Fibroblast of villous mesenchyme (primary cell): ENCODE data around the gene SPTSSA. TPM values are rescaled to one million over a fixed set of nuclear protein-coding genes. Genes with fewer than 3 reads are reported as not detected.
"Not testable (repeated sequence)": the region's sequence is repeated elsewhere in the genome, so short reads cannot be mapped to it uniquely, and the experiment has no call there.

Source experiments
- DNase-seq: peaks from one replicate; pipeline ENCODE4 v3.0.0-alpha.2; 2010; ENCODE audit warnings: low read depth
- H3K4me3 ChIP-seq: 2 replicates; pipeline ENCODE4 v1.5.1; 2011; ENCODE audit warnings: low read depth, mild to moderate bottlenecking, low read length
- CTCF ChIP-seq: IDR thresholded peaks from 2 replicates; pipeline ENCODE4 v1.5.1; 2012; ENCODE audit warnings: low read depth, mild to moderate bottlenecking, low read length; ENCODE audit not compliant: insufficient read depth
- total RNA-seq: library from RNA; depleted of rRNA; stranded (reverse); fragments of >200 nt; gene quantifications from 2 replicates; pipeline ENCODE4 v1.2.3, GENCODE V29; 2012

Gene SPTSSA
- total RNA-seq, 1 donor: 18.6 TPM

DNA sequence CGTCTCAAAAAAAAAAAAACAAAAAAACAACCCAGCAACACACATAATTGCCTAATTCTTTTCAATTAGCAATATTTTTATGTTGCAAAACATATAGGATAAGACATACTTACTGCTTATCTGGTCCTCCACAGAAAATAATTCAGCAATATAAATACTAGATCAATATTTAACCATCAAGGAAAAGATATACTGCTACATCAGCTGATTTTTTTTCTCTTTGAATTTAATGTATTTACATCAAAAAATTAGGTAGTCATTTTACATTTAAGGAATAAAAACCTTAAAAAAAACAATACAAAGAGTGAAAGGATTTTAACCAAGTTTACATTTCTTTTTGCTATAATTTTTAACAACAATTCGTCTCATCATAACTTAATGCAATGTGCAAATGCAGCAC lies 28.1 kb downstream of the SPTSSA start:
- no peak for DNase-seq
- no peak for TF ChIP-seq CTCF
- no peak overlapping the region for H3K4me3 ChIP-seq

DNA sequence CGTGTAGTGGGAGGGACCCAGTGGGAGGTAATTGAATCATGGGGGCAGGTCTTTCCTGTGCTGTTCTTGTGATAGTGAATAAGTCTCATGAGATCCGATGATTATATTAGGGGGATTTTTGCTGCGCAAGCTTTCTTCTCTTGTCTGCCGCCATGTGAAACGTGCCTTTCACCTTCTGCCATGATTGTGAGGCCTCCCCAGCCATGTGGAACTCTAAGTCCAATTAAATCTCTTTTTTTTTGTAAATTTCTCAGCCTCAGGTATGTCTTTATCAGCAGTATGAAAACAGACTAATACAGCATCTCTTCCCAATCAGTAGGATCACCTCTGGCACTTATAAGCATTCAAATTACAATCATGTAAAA lies 34.0 kb downstream of the SPTSSA start:
- DNase-seq, H3K4me3 ChIP-seq: not testable (repeated sequence)

- no peak for TF ChIP-seq CTCF
- no peak overlapping the region for H3K4me3 ChIP-seq
- no peak for DNase-seq
Observed at GRCh38 chr14:34426313-34427295, 35.4 kb downstream of the SPTSSA start.

DNA sequence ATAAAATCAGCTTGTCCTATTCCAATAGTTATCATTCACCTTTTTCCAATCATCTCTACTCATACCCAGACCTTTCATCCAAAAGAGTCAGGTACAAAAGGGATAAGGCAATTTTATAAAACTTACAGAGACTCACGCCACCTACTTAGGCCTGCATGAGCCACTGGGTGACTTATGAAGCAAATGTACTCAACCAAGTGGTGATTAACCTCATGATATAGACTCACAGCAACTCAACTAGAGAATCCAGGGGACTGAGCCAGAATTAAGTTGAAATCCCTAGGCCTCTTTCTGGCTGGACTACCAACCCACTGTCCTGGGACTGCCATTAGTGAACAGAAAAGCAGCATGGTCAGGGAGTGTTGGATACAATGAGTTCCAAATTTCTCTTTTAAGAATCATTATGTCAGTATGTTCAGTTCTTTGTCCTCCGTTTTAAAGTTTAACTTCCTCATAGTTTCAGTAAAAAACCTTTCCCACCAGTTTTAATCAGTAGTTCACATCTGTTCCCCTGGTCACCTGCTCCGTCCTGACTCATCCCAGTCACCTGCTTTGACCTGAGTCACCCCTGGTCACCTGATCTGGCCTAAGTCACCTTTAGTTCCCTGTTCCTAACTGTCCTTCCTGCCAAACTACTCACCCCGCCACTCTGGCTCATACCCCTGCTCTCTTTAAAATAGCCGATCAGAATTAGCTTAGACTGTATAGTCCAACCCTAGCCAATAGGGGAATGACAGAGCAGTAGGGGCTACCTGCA lies 36.8 kb downstream of the SPTSSA start:
- no peak for TF ChIP-seq CTCF
- H3K4me3 ChIP-seq: no peak overlapping the region
- no peak for DNase-seq

DNA sequence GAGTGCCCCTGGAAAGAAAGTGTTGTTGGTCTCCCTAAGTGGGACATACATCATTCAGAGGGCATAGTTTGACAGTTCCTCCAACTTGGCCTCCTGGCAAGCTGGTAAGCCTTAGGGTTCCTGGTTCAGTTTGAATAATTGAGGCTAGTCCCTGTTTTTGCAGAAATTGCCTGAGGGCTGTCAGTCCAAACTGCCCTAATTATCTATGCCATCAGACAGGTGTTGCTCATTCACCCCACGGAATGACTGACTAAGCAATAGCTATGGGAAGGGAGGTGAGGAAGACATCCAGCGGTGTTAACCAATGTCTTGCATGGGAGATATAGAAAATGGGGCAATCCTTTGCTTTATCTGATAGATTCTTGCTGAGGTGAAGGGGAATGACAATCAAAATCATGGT lies 37.6 kb downstream of the SPTSSA start:
- no peak for TF ChIP-seq CTCF
- DNase-seq: no peak
- no peak overlapping the region for H3K4me3 ChIP-seq

DNA sequence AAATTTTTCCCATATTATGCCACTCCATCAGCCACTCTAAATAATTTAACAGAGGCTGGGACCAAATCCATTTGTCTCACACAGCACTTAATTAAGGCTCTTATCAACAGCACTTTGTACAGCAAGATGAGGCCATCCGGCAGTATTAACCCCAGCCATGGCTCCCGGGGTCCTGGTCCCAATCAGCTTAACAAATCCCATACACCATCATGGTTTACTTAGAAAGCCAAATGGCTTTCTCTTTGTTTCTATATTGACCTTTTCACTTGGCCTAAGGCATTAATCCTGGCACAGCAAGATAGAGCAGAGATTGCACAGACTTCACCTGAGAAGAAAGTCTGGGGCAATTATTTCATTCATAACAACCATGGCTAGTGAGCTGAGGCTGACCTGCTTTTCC lies 38.6 kb downstream of the SPTSSA start:
- no peak for DNase-seq
- no peak for TF ChIP-seq CTCF

GRCh38 chr14:34420547-34421150 lies 41.4 kb downstream of the SPTSSA start:
- DNase-seq: no peak
- TF ChIP-seq CTCF: no peak
- no peak overlapping the region for H3K4me3 ChIP-seq

More for the DNA sequence above, 38.6 kb downstream of the SPTSSA start:
- H3K4me3 ChIP-seq: no peak overlapping the region
